Trophoblast cell (in vitro differentiated cells and primary cell): ENCODE data around the gene SPOP.

Experiments used
- DNase-seq, 2 donors: peaks; one replicate each; pipeline ENCODE4 v3.0.0-alpha.2; 2016
- H2AFZ ChIP-seq: 2 replicates; pipeline ENCODE4 v1.6.1; 2013; ENCODE audit warnings: low read length, moderate library complexity, mild to moderate bottlenecking; ENCODE audit not compliant: insufficient read depth, poor library complexity
- H2AK5ac ChIP-seq: 2 replicates; pipeline ENCODE4 v1.6.1; 2013; ENCODE audit warnings: mild to moderate bottlenecking, low read length
- H2BK120ac ChIP-seq: 2 replicates; pipeline ENCODE4 v1.6.1; 2013; ENCODE audit warnings: low read length, mild to moderate bottlenecking, moderate library complexity; ENCODE audit not compliant: insufficient read depth, poor library complexity
- H2BK12ac ChIP-seq: 2 replicates; pipeline ENCODE4 v1.6.1; 2013; ENCODE audit warnings: mild to moderate bottlenecking, low read length, moderate library complexity
- H2BK5ac ChIP-seq: 2 replicates; pipeline ENCODE4 v1.6.1; 2013; ENCODE audit warnings: low read length, low read depth, moderate library complexity, mild to moderate bottlenecking; ENCODE audit not compliant: poor library complexity
- H3K14ac ChIP-seq: 2 replicates; pipeline ENCODE4 v1.6.1; 2013; ENCODE audit warnings: mild to moderate bottlenecking, low read length
- H3K18ac ChIP-seq: 2 replicates; pipeline ENCODE4 v1.6.1; 2013; ENCODE audit warnings: mild to moderate bottlenecking, low read length
- H3K23ac ChIP-seq: 2 replicates; pipeline ENCODE4 v1.6.1; 2013; ENCODE audit warnings: low read length
- H3K27ac ChIP-seq: 2 replicates; pipeline ENCODE4 v1.5.1; 2013; ENCODE audit warnings: low read depth, mild to moderate bottlenecking, inconsistent platforms, low read length, moderate library complexity
- H3K27me3 ChIP-seq: 2 replicates; pipeline ENCODE4 v1.6.1; 2013; ENCODE audit warnings: inconsistent platforms, mild to moderate bottlenecking, low read length, moderate library complexity; ENCODE audit not compliant: insufficient read depth
- H3K36me3 ChIP-seq, 2 experiments: 1 replicate in 1 of 2; 2 replicates in 1 of 2; pipeline ENCODE4 v1.6.1; 2013; ENCODE audit warnings: low read length in 2 of 2, mild to moderate bottlenecking in 2 of 2, moderate library complexity in 1 of 2; ENCODE audit not compliant: insufficient read depth in 2 of 2, control insufficient read depth in 1 of 2
- H3K4ac ChIP-seq: 2 replicates; pipeline ENCODE4 v1.6.1; 2013; ENCODE audit warnings: low read depth, mild to moderate bottlenecking, low read length, moderate library complexity
- H3K4me1 ChIP-seq, 2 experiments: 1 replicate in 1 of 2; 2 replicates in 1 of 2; pipeline ENCODE4 v1.6.1; 2013; ENCODE audit warnings: low read length in 2 of 2, mild to moderate bottlenecking in 2 of 2, moderate library complexity in 1 of 2; ENCODE audit not compliant: insufficient read depth in 2 of 2, control insufficient read depth in 1 of 2
- H3K4me2 ChIP-seq: 2 replicates; pipeline ENCODE4 v1.6.1; 2013; ENCODE audit warnings: inconsistent platforms, mild to moderate bottlenecking, low read length, moderate library complexity
- H3K4me3 ChIP-seq: 2 replicates; pipeline ENCODE4 v1.5.1; 2013; ENCODE audit warnings: mild to moderate bottlenecking, low read depth, low read length, inconsistent platforms
- H3K79me1 ChIP-seq: one replicate; pipeline ENCODE4 v1.6.1; 2013; ENCODE audit warnings: low read length
- H3K79me2 ChIP-seq: 2 replicates; pipeline ENCODE4 v1.6.1; 2013; ENCODE audit warnings: low read length, mild to moderate bottlenecking; ENCODE audit not compliant: control insufficient read depth, insufficient read depth, poor library complexity
- H3K9ac ChIP-seq: 2 replicates; pipeline ENCODE4 v1.6.1; 2013; ENCODE audit warnings: mild to moderate bottlenecking, low read length
- H3K9me3 ChIP-seq: 2 replicates; pipeline ENCODE4 v1.6.1; 2013; ENCODE audit warnings: low read depth, mild to moderate bottlenecking, control low read depth, inconsistent platforms, low read length; ENCODE audit not compliant: insufficient read depth
- H4K12ac ChIP-seq: 2 replicates; pipeline ENCODE4 v1.6.1; 2013; ENCODE audit warnings: low read depth, mild to moderate bottlenecking, low read length, moderate library complexity
- H4K8ac ChIP-seq: 2 replicates; pipeline ENCODE4 v1.6.1; 2013; ENCODE audit warnings: low read depth, mild to moderate bottlenecking, low read length, moderate library complexity
- H4K91ac ChIP-seq: one replicate; pipeline ENCODE4 v1.6.1; 2013; ENCODE audit warnings: low read depth, mild to moderate bottlenecking, low read length, moderate library complexity
- WGBS: extraction: QIAGEN DNeasy Blood & Tissue Kit; methylation state at CpG from one replicate; pipeline ENCODE4 v1.1.7; 2013; ENCODE audit warnings: missing lambda C conversion rate; ENCODE audit not compliant: insufficient read length, insufficient coverage; ENCODE audit errors: extremely low coverage; 5-methylcytosine and 5-hydroxymethylcytosine counted together

SPOP gene

GRCh38 chr17:49694847-49695697 is 17.2 kb upstream of the SPOP start:
- Histone ChIP-seq H2BK120ac (no peak overlapping the region), H3K27me3 (no peaks in the 10 kb centered on the region), H3K79me1 (no peaks in the 10 kb centered on the region), H3K23ac (no peak overlapping the region), H2BK12ac (no peak overlapping the region), H3K9ac (peak overlapping the region; percentile 61), H2BK5ac (no peak overlapping the region), H3K27ac (no peak overlapping the region), H3K79me2 (no peaks in the 10 kb centered on the region), H3K4me2 (no peak overlapping the region), H3K4me3 (no peak overlapping the region), H4K8ac (no peak overlapping the region), H3K36me3 (peaks cover 2% of the 10 kb centered on the region in 2 experiments), H4K91ac (no peak overlapping the region), H2AK5ac (no peak overlapping the region), H3K18ac (no peak overlapping the region), H3K9me3 (no peaks in the 10 kb centered on the region), H2AFZ (no peak overlapping the region), H4K12ac (no peak overlapping the region), H3K4ac (no peak overlapping the region), H3K14ac (no peak overlapping the region), H3K4me1 (no peaks in the 10 kb centered on the region)
- DNase-seq: peak in 1 of 2 donors; percentile 56
- no CpG with 5 or more reads among the region's 16 CpGs for WGBS

- H2BK5ac ChIP-seq: no peak overlapping the region
- H4K91ac ChIP-seq: no peak overlapping the region
- no peak overlapping the region for H2BK120ac ChIP-seq
Observed at GRCh38 chr17:49692751-49693150, 14.9 kb upstream of the SPOP start.

GRCh38 chr17:49691677-49692191 is 13.8 kb upstream of the SPOP start:
- no CpG with 5 or more reads among the region's 8 CpGs for WGBS
- no peaks in the 10 kb centered on the region for H3K9me3 ChIP-seq
- H3K27me3 ChIP-seq: no peaks in the 10 kb centered on the region
- H3K23ac ChIP-seq: no peak overlapping the region
- no peak overlapping the region for H3K27ac ChIP-seq
- DNase-seq: no peak
- no peak overlapping the region for H3K4me2 ChIP-seq
- no peak overlapping the region for H3K4ac ChIP-seq
- H3K4me3 ChIP-seq: no peak overlapping the region
- no peak overlapping the region for H2BK5ac ChIP-seq
- no peak overlapping the region for H2BK12ac ChIP-seq
- H4K8ac ChIP-seq: no peak overlapping the region
- H3K14ac ChIP-seq: no peak overlapping the region
- H3K18ac ChIP-seq: no peak overlapping the region
- no peak overlapping the region for H4K91ac ChIP-seq
- H3K4me1 ChIP-seq: peaks cover 3% of the 10 kb centered on the region in 2 experiments
- H2BK120ac ChIP-seq: no peak overlapping the region
- no peak overlapping the region for H3K9ac ChIP-seq
- no peaks in the 10 kb centered on the region for H3K79me2 ChIP-seq
- no peaks in the 10 kb centered on the region for H3K36me3 ChIP-seq
- peaks cover 3% of the 10 kb centered on the region for H3K79me1 ChIP-seq
- H2AFZ ChIP-seq: no peak overlapping the region
- H4K12ac ChIP-seq: no peak overlapping the region
- no peak overlapping the region for H2AK5ac ChIP-seq

More at GRCh38 chr17:49692751-49693150, 14.9 kb upstream of the SPOP start:
- Histone ChIP-seq H3K9me3 (no peaks in the 10 kb centered on the region), H3K27me3 (no peaks in the 10 kb centered on the region), H3K18ac (no peak overlapping the region), H3K27ac (no peak overlapping the region), H3K23ac (no peak overlapping the region), H4K8ac (no peak overlapping the region), H2BK12ac (no peak overlapping the region), H4K12ac (no peak overlapping the region), H3K4me3 (no peak overlapping the region), H3K9ac (no peak overlapping the region), H3K79me2 (no peaks in the 10 kb centered on the region), H3K14ac (no peak overlapping the region), H3K36me3 (no peaks in the 10 kb centered on the region), H3K4me2 (no peak overlapping the region), H2AFZ (no peak overlapping the region), H3K79me1 (peaks cover 3% of the 10 kb centered on the region), H2AK5ac (no peak overlapping the region), H3K4ac (no peak overlapping the region), H3K4me1 (peaks cover 3% of the 10 kb centered on the region in 2 experiments)
- no peak for DNase-seq
- no CpG with 5 or more reads among the region's 4 CpGs for WGBS

- Histone ChIP-seq H3K23ac (no peak overlapping the region), H3K14ac (no peak overlapping the region), H3K9me3 (no peaks in the 10 kb centered on the region), H4K12ac (no peak overlapping the region), H3K4me1 (peaks cover 3% of the 10 kb centered on the region in 2 experiments), H4K91ac (no peak overlapping the region), H2BK5ac (no peak overlapping the region), H2AK5ac (no peak overlapping the region), H3K9ac (no peak overlapping the region), H4K8ac (no peak overlapping the region), H3K27ac (no peak overlapping the region), H3K4me3 (no peak overlapping the region), H2BK12ac (no peak overlapping the region), H2AFZ (no peak overlapping the region), H3K79me2 (no peaks in the 10 kb centered on the region), H3K4me2 (no peak overlapping the region), H3K18ac (no peak overlapping the region), H3K36me3 (no peaks in the 10 kb centered on the region), H3K27me3 (no peaks in the 10 kb centered on the region), H2BK120ac (no peak overlapping the region), H3K79me1 (peaks cover 3% of the 10 kb centered on the region), H3K4ac (no peak overlapping the region)
- DNase-seq: peak; percentile 93 to 95
- no CpG with 5 or more reads among the region's 9 CpGs for whole genome bisulfite sequencing
Observed at GRCh38 chr17:49691086-49691676, 13.3 kb upstream of the SPOP start.
